Tongue (tissue), 2 donors: ENCODE results near the gene TLN1. TPM values are rescaled to one million over a fixed set of nuclear protein-coding genes. Genes with fewer than 3 reads are reported as not detected.
A peak's percentile ranks its signal among the peaks of the same experiment; 100 is the strongest.

Experiments used
- DNase-seq: peaks from one replicate; pipeline ENCODE4 v3.0.0-alpha.2; 2015
- total RNA-seq: library from RNA; depleted of rRNA; stranded (reverse); fragments of >200 nt; gene quantifications from one replicate; pipeline ENCODE4 v1.2.3, GENCODE V29; 2014

The TLN1 gene
- total RNA-seq, 1 donor from 2014 or later = 210 TPM

DNA sequence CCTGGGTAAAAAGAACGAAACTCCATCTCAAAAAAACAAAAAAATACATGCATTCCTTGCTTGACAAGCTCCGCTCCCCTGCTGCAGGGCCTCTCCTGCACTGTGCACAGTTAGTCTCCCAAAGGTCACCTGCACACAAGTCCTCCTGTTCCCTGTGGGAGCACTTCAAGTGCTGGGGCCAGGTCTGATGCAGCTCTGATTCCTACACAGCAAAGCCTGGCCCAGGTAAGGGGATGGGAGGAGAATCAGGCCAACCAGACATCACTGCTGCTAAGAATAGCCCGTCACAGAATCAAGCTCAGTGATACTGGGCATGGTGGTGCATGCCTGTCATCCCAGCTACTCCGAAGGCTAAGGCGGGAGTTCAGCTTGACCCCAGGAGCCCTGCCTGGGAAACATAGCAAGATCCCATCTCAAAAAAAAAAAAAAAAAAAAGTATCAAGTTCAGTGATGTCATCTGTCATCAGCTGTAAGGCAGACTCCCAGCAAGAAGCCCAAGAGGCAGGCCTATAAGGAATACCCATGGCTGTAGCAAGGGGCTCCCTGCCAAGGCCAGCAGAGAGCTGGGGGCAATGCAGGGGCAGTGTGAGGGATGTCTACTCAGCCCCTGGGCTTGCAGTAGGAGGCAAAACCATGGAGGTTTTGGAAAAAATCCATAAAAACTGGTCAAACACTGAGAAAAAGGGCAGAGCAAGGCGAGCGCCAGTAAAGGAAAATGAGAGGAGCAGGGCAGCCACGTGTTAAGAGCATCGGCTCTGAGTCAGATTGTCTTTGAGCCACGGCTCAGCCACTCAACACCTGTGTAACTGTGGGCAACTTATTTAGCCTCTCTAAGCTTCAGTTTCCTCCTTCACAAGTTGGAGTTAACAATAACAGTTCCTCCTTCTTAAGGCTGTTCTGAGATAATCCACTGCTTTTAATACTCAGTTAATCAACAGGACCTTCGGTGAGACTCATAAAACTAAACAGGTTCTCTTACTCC, 45.5 kb downstream of the TLN1 start:
- peak; percentile 51 for DNase-seq

DNA sequence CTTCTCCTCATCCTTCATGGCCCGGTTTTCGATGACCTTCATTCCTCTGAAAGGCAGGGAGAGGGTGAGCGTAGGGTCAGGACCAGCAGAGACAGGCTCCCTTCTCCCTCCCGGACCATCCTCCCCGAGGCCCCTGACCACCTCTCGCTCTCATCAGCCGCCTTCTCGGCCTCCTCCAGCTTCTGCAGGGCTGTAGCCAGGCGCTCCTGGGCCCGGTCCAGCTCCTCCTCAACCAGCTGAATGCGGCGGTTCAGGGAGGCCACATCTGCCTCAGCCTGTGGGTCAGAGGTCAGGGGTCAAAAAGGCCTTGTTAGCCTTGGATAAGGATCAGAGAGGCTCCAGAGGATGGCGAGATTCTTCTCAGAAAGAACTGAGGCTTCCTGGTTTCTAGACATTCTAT, 46.5 kb downstream of the TLN1 start:
- DNase-seq = no peak

DNA sequence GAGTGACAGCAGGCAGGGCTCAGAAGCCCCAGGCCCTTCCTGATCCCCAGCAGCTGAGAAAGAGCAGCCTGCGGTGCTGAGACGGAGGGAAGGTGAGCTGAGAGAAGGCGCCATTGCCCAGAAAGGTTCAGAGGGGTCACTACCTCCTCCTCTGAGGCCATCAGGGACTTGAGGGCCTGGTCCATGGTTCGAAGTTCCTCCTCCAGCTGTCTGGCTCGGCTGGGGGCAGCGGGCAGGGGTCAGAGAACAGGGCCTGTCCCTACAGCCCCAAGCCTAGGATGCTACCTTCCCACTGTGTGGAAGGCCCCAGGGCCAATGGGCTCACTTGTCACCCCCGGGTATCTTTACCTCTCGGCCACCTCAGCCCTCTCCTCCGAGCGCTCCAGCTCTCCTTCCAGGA, 47.1 kb downstream of the TLN1 start:
- DNase-seq = no peak

DNA sequence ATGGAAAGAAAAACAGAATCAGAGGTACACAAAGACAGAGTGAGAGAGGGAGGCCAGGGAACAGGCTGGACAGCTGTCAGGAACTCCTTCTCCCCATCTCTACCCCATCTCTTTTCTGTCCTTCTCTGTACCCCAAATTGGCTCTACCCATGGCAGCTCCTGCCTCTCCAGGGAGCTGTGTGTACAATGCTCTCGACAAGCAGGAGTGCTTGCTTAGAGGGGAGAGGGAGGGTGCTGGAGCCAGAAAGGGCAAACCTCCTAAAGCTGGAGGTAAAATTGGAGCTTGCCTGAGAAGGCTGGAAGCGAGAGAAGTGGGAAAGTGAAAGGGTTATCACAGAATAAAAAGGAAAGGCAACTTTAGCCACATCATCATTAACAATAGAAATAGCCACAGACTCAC, 48.7 kb downstream of the TLN1 start:
- no peak for DNase-seq

DNA sequence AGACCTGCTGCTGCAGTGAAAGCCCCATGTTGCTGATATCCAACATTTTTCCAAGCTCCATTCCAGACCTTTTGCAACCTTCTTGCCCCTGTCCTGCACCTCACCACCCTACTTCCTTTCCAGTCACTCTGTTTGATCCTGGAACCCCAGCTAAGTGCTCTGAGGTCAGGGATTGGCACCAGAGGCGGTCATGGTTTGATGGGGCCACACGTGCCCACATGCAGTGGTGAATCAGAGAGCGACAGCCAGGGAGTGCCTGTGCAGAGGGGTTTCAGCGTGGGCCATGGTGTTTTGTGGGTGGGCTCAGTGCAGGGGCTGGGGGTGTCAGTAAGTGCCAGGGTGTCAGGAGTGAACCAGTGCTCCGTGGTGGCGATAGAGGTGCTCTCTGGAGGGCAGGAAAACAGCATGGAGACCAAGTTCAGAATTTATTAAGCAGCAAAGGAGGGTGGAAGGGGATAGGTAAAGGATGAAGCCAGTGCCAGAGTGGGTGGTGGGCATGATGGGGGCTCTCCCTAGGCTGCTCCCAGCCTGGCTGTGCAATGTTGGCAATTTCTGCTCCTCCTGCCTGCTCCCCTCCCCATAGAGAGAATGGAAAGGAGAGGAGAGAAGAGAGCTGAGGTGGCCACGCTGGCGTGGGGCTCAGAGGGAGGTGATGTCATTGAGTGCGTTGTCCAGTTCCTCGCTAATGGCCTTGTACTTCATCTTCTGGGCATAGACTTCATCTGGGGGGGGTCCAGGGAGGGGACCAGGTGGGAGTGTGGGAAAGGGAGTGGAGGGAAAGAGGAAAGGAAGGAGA, 49.3 kb downstream of the TLN1 start:
- no peak for DNase-seq

DNA sequence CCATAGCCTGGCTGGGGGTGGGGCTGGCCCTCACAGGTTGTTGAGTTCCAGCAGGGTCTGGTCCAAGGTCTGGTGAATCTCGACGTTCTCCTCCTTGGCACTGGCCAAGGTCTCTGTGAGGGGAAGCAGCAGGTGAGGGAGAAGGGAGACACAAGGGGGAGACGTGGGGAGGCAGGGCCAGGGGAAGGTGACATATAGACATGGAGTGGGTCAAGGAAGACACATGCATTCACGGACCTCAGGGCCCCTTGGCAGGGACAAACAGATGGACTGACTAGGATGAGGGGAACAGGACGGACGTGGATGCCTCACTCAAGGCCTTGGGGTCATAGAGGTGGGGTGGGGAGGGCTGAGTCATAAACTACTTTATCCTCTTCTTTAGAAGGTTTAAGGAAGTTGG, 49.9 kb downstream of the TLN1 start:
- peak; percentile 30 for DNase-seq

DNA sequence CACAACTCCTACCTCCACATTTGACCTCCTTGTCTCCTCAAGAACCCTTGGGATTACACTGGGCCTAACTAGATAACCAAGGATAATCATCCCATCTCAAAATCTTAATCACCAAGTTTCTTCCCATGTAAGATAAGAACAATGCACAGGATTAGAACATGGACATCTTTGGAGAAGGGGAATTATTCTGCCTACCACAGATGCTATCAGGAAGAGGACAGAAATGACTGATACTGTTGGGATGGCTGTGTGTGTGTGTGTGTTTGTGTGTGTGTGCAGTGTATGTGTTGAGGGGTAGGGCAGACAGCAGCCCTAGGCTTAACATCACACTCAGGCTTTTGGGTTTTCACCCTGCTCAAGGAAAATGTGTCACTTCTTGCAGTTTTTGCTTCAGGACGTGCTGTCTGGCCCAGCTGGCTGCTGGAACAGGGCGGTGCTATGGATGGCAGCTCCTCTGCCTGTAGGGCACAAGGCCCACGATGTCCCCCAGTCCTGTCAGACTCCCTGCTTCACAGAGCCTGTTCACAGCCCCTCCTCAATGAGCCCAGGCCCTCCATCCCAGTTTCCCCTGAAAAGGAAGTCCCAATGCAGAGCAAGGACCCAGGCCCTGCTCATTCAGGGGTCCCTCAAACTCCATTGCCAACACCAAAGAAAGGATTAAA, 50.5 kb downstream of the TLN1 start:
- peak; percentile 32 for DNase-seq

DNA sequence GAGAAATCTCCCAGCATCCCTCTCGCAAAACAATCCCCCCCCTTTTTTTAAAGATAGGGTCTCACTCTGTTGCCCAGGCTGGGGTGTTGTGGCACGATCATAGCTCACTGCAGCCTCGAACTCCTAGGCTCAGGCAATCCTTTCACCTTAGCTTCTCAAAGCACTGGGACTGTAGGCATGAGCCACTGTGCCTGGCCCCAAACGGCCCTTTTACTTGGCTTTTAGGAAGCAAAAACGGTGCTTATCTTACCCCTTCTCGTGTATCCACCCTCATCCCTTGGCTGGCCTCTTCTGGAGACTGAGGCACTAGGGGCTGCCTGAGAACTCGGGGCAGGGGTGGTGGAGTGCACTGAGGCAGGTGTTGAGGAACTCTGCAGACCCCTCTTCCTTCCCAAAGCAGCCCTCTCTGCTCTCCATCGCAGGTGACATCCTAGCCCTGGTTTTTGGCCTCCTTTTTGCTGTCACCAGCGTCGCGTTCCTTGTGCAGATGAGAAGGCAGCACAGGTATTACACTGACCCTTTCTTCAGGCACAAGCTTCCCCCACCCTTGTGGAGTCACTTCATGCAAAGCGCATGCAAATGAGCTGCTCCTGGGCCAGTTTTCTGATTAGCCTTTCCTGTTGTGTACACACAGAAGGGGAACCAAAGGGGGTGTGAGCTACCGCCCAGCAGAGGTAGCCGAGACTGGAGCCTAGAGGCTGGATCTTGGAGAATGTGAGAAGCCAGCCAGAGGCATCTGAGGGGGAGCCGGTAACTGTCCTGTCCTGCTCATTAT, 51.5 kb downstream of the TLN1 start:
- DNase-seq = peak; percentile 46

DNA sequence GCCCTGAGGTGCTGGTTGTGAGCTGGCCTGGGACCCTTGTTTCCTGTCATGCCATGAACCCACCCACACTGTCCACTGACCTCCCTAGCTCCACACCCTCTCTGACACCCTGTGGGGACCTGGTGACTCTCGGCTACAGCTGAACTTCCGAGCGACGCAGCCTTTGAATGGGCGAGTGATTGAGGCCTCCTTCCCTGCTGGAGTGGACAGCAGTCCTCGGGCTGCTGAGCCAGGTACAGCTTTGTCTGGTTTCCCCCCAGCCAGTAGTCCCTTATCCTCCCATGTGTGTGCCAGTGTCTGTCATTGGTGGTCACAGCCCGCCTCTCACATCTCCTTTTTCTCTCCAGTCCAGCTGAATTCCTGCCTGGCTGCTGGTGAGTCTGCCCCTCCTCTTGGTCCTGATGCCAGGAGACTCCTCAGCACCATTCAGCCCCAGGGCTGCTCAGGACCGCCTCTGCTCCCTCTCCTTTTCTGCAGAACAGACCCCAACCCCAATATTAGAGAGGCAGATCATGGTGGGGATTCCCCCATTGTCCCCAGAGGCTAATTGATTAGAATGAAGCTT, 52.1 kb downstream of the TLN1 start:
- DNase-seq = no peak

DNA sequence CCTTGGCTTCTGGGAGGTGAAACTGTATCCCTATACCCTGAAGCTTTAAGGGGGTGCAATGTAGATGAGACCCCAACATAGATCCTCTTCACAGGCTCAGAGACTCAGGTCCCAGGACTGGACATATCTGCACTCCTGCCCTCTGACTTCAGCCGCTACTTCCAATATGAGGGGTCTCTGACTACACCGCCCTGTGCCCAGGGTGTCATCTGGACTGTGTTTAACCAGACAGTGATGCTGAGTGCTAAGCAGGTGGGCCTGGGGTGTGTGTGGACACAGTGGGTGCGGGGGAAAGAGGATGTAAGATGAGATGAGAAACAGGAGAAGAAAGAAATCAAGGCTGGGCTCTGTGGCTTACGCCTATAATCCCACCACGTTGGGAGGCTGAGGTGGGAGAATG, 52.9 kb downstream of the TLN1 start:
- DNase-seq = no peak

DNA sequence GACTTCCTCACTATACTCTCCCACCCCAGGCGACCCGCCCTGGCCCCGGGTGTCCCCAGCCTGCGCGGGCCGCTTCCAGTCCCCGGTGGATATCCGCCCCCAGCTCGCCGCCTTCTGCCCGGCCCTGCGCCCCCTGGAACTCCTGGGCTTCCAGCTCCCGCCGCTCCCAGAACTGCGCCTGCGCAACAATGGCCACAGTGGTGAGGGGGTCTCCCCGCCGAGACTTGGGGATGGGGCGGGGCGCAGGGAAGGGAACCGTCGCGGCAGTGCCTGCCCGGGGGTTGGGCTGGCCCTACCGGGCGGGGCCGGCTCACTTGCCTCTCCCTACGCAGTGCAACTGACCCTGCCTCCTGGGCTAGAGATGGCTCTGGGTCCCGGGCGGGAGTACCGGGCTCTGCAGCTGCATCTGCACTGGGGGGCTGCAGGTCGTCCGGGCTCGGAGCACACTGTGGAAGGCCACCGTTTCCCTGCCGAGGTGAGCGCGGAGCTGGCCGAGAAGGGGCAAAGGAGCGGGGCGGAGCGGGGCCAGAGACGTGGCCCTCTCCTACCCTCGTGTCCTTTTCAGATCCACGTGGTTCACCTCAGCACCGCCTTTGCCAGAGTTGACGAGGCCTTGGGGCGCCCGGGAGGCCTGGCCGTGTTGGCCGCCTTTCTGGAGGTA, 56.1 kb downstream of the TLN1 start:
- peak; percentile 89 for DNase-seq

DNA sequence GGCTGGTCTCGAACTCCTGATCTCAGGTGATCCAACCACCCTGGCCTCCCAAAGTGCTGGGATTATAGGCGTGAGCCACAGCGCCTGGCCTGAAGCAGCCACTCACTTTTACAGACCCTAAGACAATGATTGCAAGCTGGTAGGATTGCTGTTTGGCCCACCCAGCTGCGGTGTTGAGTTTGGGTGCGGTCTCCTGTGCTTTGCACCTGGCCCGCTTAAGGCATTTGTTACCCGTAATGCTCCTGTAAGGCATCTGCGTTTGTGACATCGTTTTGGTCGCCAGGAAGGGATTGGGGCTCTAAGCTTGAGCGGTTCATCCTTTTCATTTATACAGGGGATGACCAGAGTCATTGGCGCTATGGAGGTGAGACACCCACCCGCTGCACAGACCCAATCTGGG, 56.8 kb downstream of the TLN1 start:
- peak; percentile 40 for DNase-seq

DNA sequence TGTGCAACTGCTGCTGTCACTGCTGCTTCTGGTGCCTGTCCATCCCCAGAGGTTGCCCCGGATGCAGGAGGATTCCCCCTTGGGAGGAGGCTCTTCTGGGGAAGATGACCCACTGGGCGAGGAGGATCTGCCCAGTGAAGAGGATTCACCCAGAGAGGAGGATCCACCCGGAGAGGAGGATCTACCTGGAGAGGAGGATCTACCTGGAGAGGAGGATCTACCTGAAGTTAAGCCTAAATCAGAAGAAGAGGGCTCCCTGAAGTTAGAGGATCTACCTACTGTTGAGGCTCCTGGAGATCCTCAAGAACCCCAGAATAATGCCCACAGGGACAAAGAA, 58.0 kb downstream of the TLN1 start:
- DNase-seq = no peak

DNA sequence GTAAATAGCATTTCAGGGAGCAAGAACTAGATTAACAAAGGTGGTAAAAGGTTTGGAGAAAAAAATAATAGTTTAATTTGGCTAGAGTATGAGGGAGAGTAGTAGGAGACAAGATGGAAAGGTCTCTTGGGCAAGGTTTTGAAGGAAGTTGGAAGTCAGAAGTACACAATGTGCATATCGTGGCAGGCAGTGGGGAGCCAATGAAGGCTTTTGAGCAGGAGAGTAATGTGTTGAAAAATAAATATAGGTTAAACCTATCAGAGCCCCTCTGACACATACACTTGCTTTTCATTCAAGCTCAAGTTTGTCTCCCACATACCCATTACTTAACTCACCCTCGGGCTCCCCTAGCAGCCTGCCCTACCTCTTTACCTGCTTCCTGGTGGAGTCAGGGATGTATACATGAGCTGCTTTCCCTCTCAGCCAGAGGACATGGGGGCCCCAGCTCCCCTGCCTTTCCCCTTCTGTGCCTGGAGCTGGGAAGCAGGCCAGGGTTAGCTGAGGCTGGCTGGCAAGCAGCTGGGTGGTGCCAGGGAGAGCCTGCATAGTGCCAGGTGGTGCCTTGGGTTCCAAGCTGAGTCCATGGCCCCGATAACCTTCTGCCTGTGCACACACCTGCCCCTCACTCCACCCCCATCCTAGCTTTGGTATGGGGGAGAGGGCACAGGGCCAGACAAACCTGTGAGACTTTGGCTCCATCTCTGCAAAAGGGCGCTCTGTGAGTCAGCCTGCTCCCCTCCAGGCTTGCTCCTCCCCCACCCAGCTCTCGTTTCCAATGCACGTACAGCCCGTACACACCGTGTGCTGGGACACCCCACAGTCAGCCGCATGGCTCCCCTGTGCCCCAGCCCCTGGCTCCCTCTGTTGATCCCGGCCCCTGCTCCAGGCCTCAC, 58.6 kb downstream of the TLN1 start, which contains the start of gene CA9:
TSS of gene CA9 (plus strand) at position 797 of the 893 bp plus-strand sequence. CDS start at position 829, 32 bp downstream.
- DNase-seq = peak; percentile 61

DNA sequence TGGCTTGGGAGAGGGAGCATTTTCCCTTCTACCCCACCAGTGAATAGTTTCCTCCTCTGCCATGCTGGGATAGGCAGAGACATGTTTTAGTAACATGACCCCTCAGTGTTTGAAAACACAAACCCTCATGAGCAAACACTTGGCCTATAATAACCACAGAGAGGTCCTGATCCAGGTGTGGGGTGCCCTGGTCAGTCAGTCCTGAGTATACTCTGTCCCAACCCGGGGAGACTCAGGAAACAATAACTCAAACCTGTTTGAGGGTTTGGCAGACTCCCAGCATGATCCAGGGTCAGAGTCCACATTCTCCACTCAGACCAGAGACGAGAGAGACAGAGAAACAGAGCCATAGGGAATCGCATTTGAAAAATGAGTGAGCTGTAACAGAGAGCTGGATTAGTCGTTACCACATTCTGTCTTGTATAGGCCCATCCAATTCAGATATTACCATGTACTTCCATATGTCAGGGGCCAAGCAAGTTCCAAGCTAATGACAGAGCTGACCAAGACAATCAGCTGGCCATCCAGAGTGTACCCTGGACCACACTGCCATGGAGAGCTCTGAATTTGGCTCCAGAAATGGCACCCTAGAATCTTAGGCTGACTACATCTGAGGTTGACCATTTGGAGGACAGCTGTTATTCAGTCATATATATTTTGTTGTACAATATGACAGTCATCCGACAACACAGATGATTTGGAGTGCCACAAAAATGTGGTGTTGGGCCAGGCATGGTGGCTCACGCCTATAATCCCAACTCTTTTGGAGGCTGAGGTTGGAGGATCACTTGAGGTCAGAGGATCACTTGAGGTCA, 62.5 kb downstream of the TLN1 start:
- no peak for DNase-seq

DNA sequence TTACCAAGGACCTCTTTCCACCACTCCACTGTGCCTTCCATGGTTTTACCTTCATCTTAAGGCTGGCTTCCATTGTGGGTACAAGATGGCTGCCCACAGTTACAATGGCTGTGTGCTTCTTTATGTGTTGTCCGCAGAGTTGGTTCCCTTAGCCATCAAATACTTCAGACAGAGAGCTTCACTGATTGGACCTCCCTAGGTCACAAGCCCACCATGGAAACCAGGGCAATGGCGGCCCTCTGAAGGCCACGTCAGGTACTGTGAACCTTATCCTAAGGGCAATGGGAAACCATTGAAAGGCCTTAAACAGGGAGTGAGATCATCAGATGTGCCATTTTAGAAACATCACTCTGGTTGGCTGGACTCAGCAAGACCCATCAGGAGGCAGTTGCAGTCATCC, 64.1 kb downstream of the TLN1 start:
- DNase-seq = no peak

DNA sequence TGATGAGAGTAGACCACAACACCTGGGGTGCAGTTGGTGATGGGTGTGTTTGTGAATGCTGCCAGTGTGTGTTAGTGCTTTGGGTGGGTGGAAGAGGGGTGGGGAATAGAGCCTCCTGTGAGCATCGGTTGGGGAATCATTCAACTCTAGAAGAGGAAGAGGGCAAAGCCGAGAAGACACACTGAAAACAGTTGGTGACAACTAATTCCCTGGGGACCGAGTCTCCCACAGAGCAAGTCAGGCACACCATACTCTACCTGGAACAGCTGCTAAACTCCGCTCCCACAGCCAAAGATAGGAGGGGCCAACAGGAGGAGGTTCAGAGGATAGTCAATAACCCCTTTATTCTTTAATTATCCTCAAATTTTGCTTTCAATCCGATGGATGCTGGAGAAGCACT, 65.4 kb downstream of the TLN1 start:
- DNase-seq = no peak

DNA sequence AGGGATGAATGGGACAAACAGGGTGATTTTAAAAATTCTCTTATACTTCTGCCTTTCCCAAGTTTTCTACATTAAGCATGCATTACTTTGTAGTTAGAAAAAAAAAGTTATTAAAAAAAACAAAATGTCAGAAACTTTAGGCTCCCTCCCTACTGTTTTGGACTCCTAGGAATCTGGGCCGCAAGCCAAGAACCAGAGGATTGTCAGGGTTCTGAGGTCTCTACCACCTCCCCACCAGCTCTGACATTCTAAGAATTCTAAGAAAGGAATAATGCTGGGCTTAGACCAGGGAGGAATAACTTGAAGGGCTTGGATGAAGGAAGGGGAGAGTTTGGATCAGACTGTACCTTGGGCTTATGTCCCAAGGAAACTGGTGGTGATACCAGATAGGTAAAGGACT, 66.0 kb downstream of the TLN1 start:
- no peak for DNase-seq

DNA sequence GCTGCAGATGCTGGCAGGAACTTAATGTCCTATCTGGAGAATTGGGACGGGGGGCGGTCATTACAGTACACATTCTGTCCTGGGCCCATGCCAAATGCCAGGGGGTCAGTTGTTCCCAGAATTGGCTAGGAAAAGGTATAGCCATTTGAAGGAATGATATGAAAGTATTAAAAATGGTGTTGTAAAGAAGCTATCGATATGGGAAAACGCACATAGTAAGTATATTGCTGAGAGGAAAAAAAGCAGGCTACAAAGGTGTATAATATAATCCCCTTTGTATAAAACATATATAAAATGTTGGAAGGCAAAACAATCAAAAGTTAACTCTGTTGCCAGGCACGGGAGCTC, 66.5 kb downstream of the TLN1 start:
- no peak for DNase-seq
